ENCODE measurements around the gene BCAR3.

- TF ChIP-seq, protein P1, sequence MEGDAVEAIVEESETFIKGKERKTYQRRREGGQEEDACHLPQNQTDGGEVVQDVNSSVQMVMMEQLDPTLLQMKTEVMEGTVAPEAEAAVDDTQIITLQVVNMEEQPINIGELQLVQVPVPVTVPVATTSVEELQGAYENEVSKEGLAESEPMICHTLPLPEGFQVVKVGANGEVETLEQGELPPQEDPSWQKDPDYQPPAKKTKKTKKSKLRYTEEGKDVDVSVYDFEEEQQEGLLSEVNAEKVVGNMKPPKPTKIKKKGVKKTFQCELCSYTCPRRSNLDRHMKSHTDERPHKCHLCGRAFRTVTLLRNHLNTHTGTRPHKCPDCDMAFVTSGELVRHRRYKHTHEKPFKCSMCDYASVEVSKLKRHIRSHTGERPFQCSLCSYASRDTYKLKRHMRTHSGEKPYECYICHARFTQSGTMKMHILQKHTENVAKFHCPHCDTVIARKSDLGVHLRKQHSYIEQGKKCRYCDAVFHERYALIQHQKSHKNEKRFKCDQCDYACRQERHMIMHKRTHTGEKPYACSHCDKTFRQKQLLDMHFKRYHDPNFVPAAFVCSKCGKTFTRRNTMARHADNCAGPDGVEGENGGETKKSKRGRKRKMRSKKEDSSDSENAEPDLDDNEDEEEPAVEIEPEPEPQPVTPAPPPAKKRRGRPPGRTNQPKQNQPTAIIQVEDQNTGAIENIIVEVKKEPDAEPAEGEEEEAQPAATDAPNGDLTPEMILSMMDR (IDR thresholded peaks at IDR 0.05): no peak
- TF ChIP-seq JUN (IDR thresholded peaks at IDR 0.05) (no peak), RAD21 (conservative IDR thresholded peaks at IDR 0.05 in 1 of 2, IDR thresholded peaks at IDR 0.05 in 1 of 2) (no peak), MAX (IDR thresholded peaks at IDR 0.05) (no peak), HOXA7 (CRISPR knock-in tag; IDR thresholded peaks at IDR 0.05) (no peak), POLR2A (IDR thresholded peaks at IDR 0.05; ENCODE audit: low read length) (no peak), KDM1A (IDR thresholded peaks at IDR 0.05; ENCODE audit: low read depth) (no peak), CBX8 (IDR thresholded peaks at IDR 0.05) (no peak), EP300 (IDR thresholded peaks at IDR 0.05) (no peak), HDAC2 (IDR thresholded peaks at IDR 0.05) (no peak), NR3C1 (IDR thresholded peaks at IDR 0.05) (no peak), PHF8 (IDR thresholded peaks at IDR 0.05; ENCODE audit: borderline replicate concordance, low read depth) (no peak), PBX3 (IDR thresholded peaks at IDR 0.05) (no peak)
- TF ChIP-seq, protein P2, sequence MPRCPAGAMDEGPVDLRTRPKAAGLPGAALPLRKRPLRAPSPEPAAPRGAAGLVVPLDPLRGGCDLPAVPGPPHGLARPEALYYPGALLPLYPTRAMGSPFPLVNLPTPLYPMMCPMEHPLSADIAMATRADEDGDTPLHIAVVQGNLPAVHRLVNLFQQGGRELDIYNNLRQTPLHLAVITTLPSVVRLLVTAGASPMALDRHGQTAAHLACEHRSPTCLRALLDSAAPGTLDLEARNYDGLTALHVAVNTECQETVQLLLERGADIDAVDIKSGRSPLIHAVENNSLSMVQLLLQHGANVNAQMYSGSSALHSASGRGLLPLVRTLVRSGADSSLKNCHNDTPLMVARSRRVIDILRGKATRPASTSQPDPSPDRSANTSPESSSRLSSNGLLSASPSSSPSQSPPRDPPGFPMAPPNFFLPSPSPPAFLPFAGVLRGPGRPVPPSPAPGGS (IDR thresholded peaks at IDR 0.05): no peak
Observed at GRCh38 chr1:93695411-93696005, 13.9 kb upstream of the BCAR3 start.

Measured in A549 (cell line).